GM12878 (cell line): ENCODE data around the gene FKBP11. TPM values are rescaled to one million over a fixed set of nuclear protein-coding genes. Genes with fewer than 3 reads are reported as not detected.

ENCODE experiments used
- ATAC-seq: fragments of 200-7000 bp; cut with Tn5 transposase; 3 replicates; pipeline ENCODE4 v1.9.1; 2020; ENCODE audit warnings: mild to moderate bottlenecking, moderate library complexity
- BruUV-seq: library from RNA; stranded (reverse); fragments of 400-500 nt; replicated peaks from 2 replicates; lab custom pipeline; 2021; lab: Mats Ljungman, UMichigan
- CTCF ChIA-PET: fragments of 300-600 bp; sonication (Branson Sonifier 250); formaldehyde crosslinking; extraction: SDS; loops from one replicate; lab custom pipeline; 2021; ENCODE audit warnings: inconsistent platforms; lab: Yijun Ruan, JAX
- POLR2A ChIA-PET: fragments of 350-600 bp; formaldehyde crosslinking; extraction: SDS; loops from one replicate; lab custom pipeline; 2021; ENCODE audit warnings: inconsistent platforms; lab: Charles Lee
- RAD21 ChIA-PET: fragments of 300-600 bp; sonication (Branson Sonifier 250); formaldehyde crosslinking; loops from one replicate; lab custom pipeline; 2023; ENCODE audit warnings: antibody characterized with exemption; ENCODE audit not compliant: unreplicated experiment; lab: Charles Lee
- SMC1A ChIA-PET: fragments of 300-600 bp; sonication (Branson Sonifier 250); formaldehyde crosslinking; loops from one replicate; lab custom pipeline; 2023; ENCODE audit not compliant: unreplicated experiment, uncharacterized antibody; lab: Charles Lee
- DNase-seq: peaks from one replicate; pipeline ENCODE4 v3.0.0-alpha.2; 2011; ENCODE audit warnings: low read depth, low spot score
- FAIRE-seq: peaks from 3 replicates; lab custom pipeline; 2011; peaks lifted over from hg19 to GRCh38; lab: Jason Lieb, UNC
- H2AFZ ChIP-seq: 2 replicates; pipeline ENCODE4 v1.6.0; 2011; ENCODE audit warnings: low read depth, low read length, control low read depth; ENCODE audit not compliant: control insufficient read depth
- H3K27ac ChIP-seq: 2 replicates; pipeline ENCODE4 v1.5.1; 2011; ENCODE audit warnings: control low read depth; ENCODE audit not compliant: control insufficient read depth, insufficient read depth
- H3K27me3 ChIP-seq, 2 experiments: replicated peaks in 1 of 2; 2 replicates each; pipeline versions ENCODE4 v1.6.0 to v1.6.1; 2011; ENCODE audit warnings: low read length in 1 of 2; ENCODE audit not compliant: control insufficient read depth in 2 of 2, insufficient read depth in 2 of 2
- H3K36me3 ChIP-seq, 2 experiments: 2 replicates each; pipeline ENCODE4 v1.5.1; 2011; ENCODE audit warnings: low read length in 1 of 2; ENCODE audit not compliant: control insufficient read depth in 2 of 2, insufficient read depth in 2 of 2
- H3K4me1 ChIP-seq: 2 replicates; pipeline ENCODE4 v1.6.1; 2011; ENCODE audit warnings: mild to moderate bottlenecking, low read length, moderate library complexity, mixed read lengths; ENCODE audit not compliant: control insufficient read depth, insufficient read depth
- H3K4me2 ChIP-seq: 2 replicates; pipeline ENCODE4 v1.6.0; 2011; ENCODE audit warnings: control low read depth; ENCODE audit not compliant: control insufficient read depth, insufficient read depth
- H3K4me3 ChIP-seq: fragments of 200-600 bp; sonication (generic); 2 replicates; pipeline ENCODE4 v1.5.1; 2016
- H3K79me2 ChIP-seq: 2 replicates; pipeline ENCODE4 v1.6.0; 2011; ENCODE audit warnings: low read length; ENCODE audit not compliant: control insufficient read depth, insufficient read depth
- H3K9ac ChIP-seq: 2 replicates; pipeline ENCODE4 v1.8.0; 2011; ENCODE audit warnings: low read length, control low read depth, mixed read lengths; ENCODE audit not compliant: control insufficient read depth, insufficient read depth
- H3K9me3 ChIP-seq: replicated peaks from 3 replicates; pipeline ENCODE4 v1.5.1; 2011; ENCODE audit warnings: mild to moderate bottlenecking, low read length; ENCODE audit not compliant: control insufficient read depth, insufficient read depth
- H4K20me1 ChIP-seq: 2 replicates; pipeline ENCODE4 v1.6.0; 2011; ENCODE audit not compliant: control insufficient read depth, insufficient read depth
- BACH1 ChIP-seq: fragments of 450-650 bp; IDR thresholded peaks from 2 replicates; pipeline ENCODE4 v1.6.1; 2017; ENCODE audit warnings: mild to moderate bottlenecking, borderline replicate concordance
- CTCF ChIP-seq, 3 experiments: IDR thresholded peaks in 2 of 3; conservative IDR thresholded peaks in 1 of 3; 2 replicates each; pipeline ENCODE4 v1.5.1; 2011; ENCODE audit warnings: low read depth in 3 of 3, low read length in 3 of 3, mild to moderate bottlenecking in 3 of 3, control low read depth in 2 of 3, moderate library complexity in 2 of 3, inconsistent platforms in 1 of 3, mixed read lengths in 1 of 3; ENCODE audit not compliant: control insufficient read depth in 2 of 3, insufficient read depth in 1 of 3; ENCODE audit errors: extremely low read depth in 1 of 3
- GATAD2B ChIP-seq: fragments of 450-650 bp; conservative IDR thresholded peaks from 2 replicates; pipeline ENCODE4 v1.6.1; 2017; ENCODE audit warnings: low read depth, mild to moderate bottlenecking, moderate library complexity
- HSF1 ChIP-seq: fragments of 150-350 bp; IDR thresholded peaks from 2 replicates; pipeline ENCODE4 v1.6.1; 2014; ENCODE audit warnings: mild to moderate bottlenecking, low read depth, low read length
- LARP7 ChIP-seq: fragments of 450-650 bp; IDR thresholded peaks from 2 replicates; pipeline ENCODE4 v1.6.1; 2017; ENCODE audit warnings: mild to moderate bottlenecking
- NBN ChIP-seq: fragments of 450-650 bp; IDR thresholded peaks from 2 replicates; pipeline ENCODE4 v1.6.1; 2016
- SPI1 ChIP-seq: IDR thresholded peaks from 2 replicates; pipeline ENCODE4 v1.6.1; 2011; ENCODE audit warnings: low read depth, mild to moderate bottlenecking, low read length, moderate library complexity, borderline replicate concordance; ENCODE audit not compliant: insufficient read depth
- SREBF2 ChIP-seq: IDR thresholded peaks from 2 replicates; pipeline ENCODE4 v1.6.1; 2012; ENCODE audit warnings: mild to moderate bottlenecking, low read length
- SRF ChIP-seq, 2 experiments: IDR thresholded peaks; 2 replicates each; pipeline ENCODE4 v1.6.1; 2011; ENCODE audit warnings: low read depth in 2 of 2, low read length in 2 of 2, mild to moderate bottlenecking in 1 of 2, moderate library complexity in 1 of 2
- STAT1 ChIP-seq: fragments of 450-650 bp; conservative IDR thresholded peaks from 2 replicates; pipeline ENCODE4 v1.6.1; 2014; ENCODE audit warnings: antibody characterized with exemption, mild to moderate bottlenecking
- TARDBP ChIP-seq: IDR thresholded peaks from 2 replicates; pipeline ENCODE4 v1.6.1; 2016; ENCODE audit warnings: borderline replicate concordance
- ZNF592 ChIP-seq: fragments of 450-650 bp; IDR thresholded peaks from 2 replicates; pipeline ENCODE4 v1.6.1; 2017; ENCODE audit warnings: mild to moderate bottlenecking, moderate library complexity
- ZNF622 ChIP-seq: fragments of 450-650 bp; IDR thresholded peaks from 2 replicates; pipeline ENCODE4 v1.6.1; 2017; ENCODE audit warnings: mild to moderate bottlenecking, inconsistent platforms
- WGBS: methylation state at CpG from one replicate; pipeline ENCODE4 v1.1.6; 2016; ENCODE audit warnings: low lambda C conversion rate; ENCODE audit not compliant: insufficient replicate concordance, insufficient coverage; ENCODE audit errors: missing lambda C conversion rate; 5-methylcytosine and 5-hydroxymethylcytosine counted together
- in situ Hi-C: fragments of 300-500 bp; cut with MboI; formaldehyde crosslinking; loops from 9 replicates; pipeline ENCODE4 v1.14.3; 2018; ENCODE audit warnings: mixed read lengths
- intact Hi-C: fragments of 100-400 bp; cut with micrococcal nuclease; formaldehyde crosslinking; loops from one replicate; pipeline ENCODE4 v1.14.2; 2022; ENCODE audit not compliant: unreplicated experiment
- polyA plus RNA-seq, 11 experiments: library from polyadenylated mRNA; depleted of rRNA in 4 of 11; unstranded in 6 of 11; stranded (reverse) in 5 of 11; fragments of >200 nt; fragmentation: Nextera tagmentation in 4 of 11; fragmentation: Illumina TruSeq in 1 of 11; extraction: Ambion mirVana in 4 of 11; extraction: Trizol in 1 of 11; gene quantifications; 1 replicate in 1 of 11; 2 replicates in 10 of 11; pipeline versions ENCODE4 v1.2.1 to v1.2.3, GENCODE V29; 2011 to 2016; ENCODE audit warnings: inconsistent platforms in 2 of 11, missing spikeins in 2 of 11, low read depth in 1 of 11
- total RNA-seq, 4 experiments: library from RNA; depleted of rRNA in 3 of 4; stranded (reverse); fragments of >200 nt in 3 of 4; fragmentation: Illumina TruSeq in 1 of 4; extraction: Trizol in 1 of 4; gene quantifications; 2 replicates each; pipeline versions ENCODE4 v1.2.1 to v1.2.3, GENCODE V29; 2013 to 2021

FKBP11 gene
- total and polyA plus RNA-seq, 10 of the 15 experiments (the other 5 are each of a cell fraction or from before 2014, with no cell fraction given), result 25.0 to 135 (median 56.5) TPM

- intact Hi-C loops, result no loop called here
- POLR2A ChIA-PET, result interaction anchor here (0.6 to 8.1 kb wide), 2 partner anchors 14 to 404 kb away, joined by 3 to 86 read pairs; partner anchors contain the start of gene WNT10B
Observed at GRCh38 chr12:48954061-48954460, 28.8 kb upstream of the FKBP11 start.

More at GRCh38 chr12:48954061-48954460, 28.8 kb upstream of the FKBP11 start:
- Histone ChIP-seq H4K20me1 (no peaks in the 10 kb centered on the region), H3K4me1 (peaks cover 14% of the 10 kb centered on the region), H3K27me3 (no peaks in the 10 kb centered on the region), H3K4me3 (no peak overlapping the region), H3K27ac (no peak overlapping the region), H3K79me2 (peaks cover 50% of the 10 kb centered on the region), H3K4me2 (peak overlapping the region; percentile 28), H3K36me3 (peaks cover 3 to 11% of the 10 kb centered on the region in 2 experiments), H3K9ac (peak overlapping the region; percentile 16; the same call in 1 of the 2 replicates), H3K9me3 (no peaks in the 10 kb centered on the region), H2AFZ (no peak overlapping the region)
- no peak for TF ChIP-seq SREBF2
- TF ChIP-seq ZNF622, result no peak
- no peak for TF ChIP-seq HSF1
- no peak for TF ChIP-seq CTCF (IDR thresholded peaks at IDR 0.05 in 2 of 3, conservative IDR thresholded peaks at IDR 0.05 in 1 of 3; ENCODE audit: control insufficient read depth in 2 of 3, extremely low read depth in 1 of 3, insufficient read depth in 1 of 3, low read depth in 3 of 3, low read length in 3 of 3)
- no peak for TF ChIP-seq SRF (IDR thresholded peaks at IDR 0.05; ENCODE audit: low read depth in 2 of 2, low read length in 2 of 2)
- TF ChIP-seq TARDBP, result no peak
- TF ChIP-seq LARP7, result no peak
- TF ChIP-seq STAT1, result no peak
- TF ChIP-seq NBN, result no peak
- TF ChIP-seq BACH1, result no peak
- no peak for TF ChIP-seq SPI1
- no peak for TF ChIP-seq GATAD2B
- no peak for TF ChIP-seq ZNF592
- no TSS peak for BruUV-seq
- RAD21 ChIA-PET, result no interaction called here
- SMC1A ChIA-PET, result interaction anchor here (0.6 to 2.1 kb wide), 5 partner anchors 10 to 101 kb away, joined by 3 to 6 read pairs (median 5); partner anchors contain the start of gene FKBP11
- FAIRE-seq, result no peak
- DNase-seq, result no peak
- ATAC-seq, result no peak
- in situ Hi-C loops, result no loop called here
- WGBS, result 100% methylated on average over 3 of the region's 3 CpGs
- CTCF ChIA-PET, result interaction anchor here (1.1 to 5.6 kb wide), 9 partner anchors 8 to 101 kb away, joined by 3 to 40 read pairs (median 10); partner anchors contain the start of genes FKBP11 and WNT1
